T-cell (primary cell): ENCODE data around the gene FAM162A. TPM values are rescaled to one million over a fixed set of nuclear protein-coding genes. Genes with fewer than 3 reads are reported as not detected.

Source experiments
- ATAC-seq, 4 experiments: fragments of 200-7000 bp in 3 of 4; fragments of 150-1000 bp in 1 of 4; cut with Tn5 transposase; replicated peaks in 1 of 4; 1 replicate in 3 of 4; 2 replicates in 1 of 4; pipeline ENCODE4 v1.10.0; 2021; ENCODE audit warnings: moderate library complexity in 3 of 4, mild to moderate bottlenecking in 2 of 4, moderate number of reproducible peaks in 1 of 4
- CTCF ChIA-PET, 2 donors: fragments of 300-600 bp; sonication (Branson Sonifier 250); formaldehyde crosslinking; loops; one replicate each; lab custom pipeline; 2022; ENCODE audit warnings: antibody characterized with exemption in 2 of 2; lab: Charles Lee
- POLR2A ChIA-PET, 2 donors: fragments of 300-600 bp; sonication (Branson Sonifier 250); formaldehyde crosslinking; loops; one replicate each; lab custom pipeline; 2022; ENCODE audit warnings: antibody characterized with exemption in 2 of 2; lab: Charles Lee
- DNase-seq, 35 experiments: peaks; one replicate each; pipeline versions ENCODE4 v3.0.0 to v3.0.0-alpha.2; 2013 to 2023
- H3K27ac ChIP-seq: one replicate; pipeline ENCODE4 v1.5.1; 2013; ENCODE audit warnings: low read length
- H3K27me3 ChIP-seq, 2 experiments: replicated peaks in 1 of 2; 1 replicate in 1 of 2; 2 replicates in 1 of 2; pipeline versions ENCODE4 v1.6.1 to v1.7.0; 2013; ENCODE audit warnings: low read length in 1 of 2, mixed read lengths in 1 of 2; ENCODE audit not compliant: control insufficient read depth in 2 of 2, insufficient read depth in 2 of 2; ENCODE audit errors: extremely low read depth in 1 of 2
- H3K36me3 ChIP-seq, 2 donors: 1 replicate in 1 of 2; 2 replicates in 1 of 2; pipeline versions ENCODE4 v1.6.1 to v1.7.0; 2013; ENCODE audit warnings: low read length in 1 of 2; ENCODE audit not compliant: control insufficient read depth in 2 of 2, insufficient read depth in 1 of 2; ENCODE audit errors: extremely low read depth in 1 of 2
- H3K4me1 ChIP-seq, 2 experiments: 1 replicate in 1 of 2; 2 replicates in 1 of 2; pipeline versions ENCODE4 v1.6.1 to v1.7.0; 2013; ENCODE audit warnings: low read length in 2 of 2, mixed read lengths in 1 of 2; ENCODE audit not compliant: insufficient read depth in 2 of 2, control insufficient read depth in 1 of 2; ENCODE audit errors: extremely low read depth in 1 of 2
- H3K4me3 ChIP-seq, 2 donors: 1 replicate in 1 of 2; 2 replicates in 1 of 2; pipeline versions ENCODE4 v1.5.1 to v1.7.0; 2013; ENCODE audit warnings: mild to moderate bottlenecking in 2 of 2, low read length in 1 of 2, moderate library complexity in 1 of 2; ENCODE audit not compliant: control insufficient read depth in 1 of 2; ENCODE audit errors: extremely low read depth in 1 of 2
- H3K9me3 ChIP-seq: 2 replicates; pipeline ENCODE4 v1.7.0; 2013
- H3K27ac Mint-ChIP-seq, 2 donors: one replicate each; pipeline ENCODE4 v1.8.0; 2020 to 2021; ENCODE audit warnings: mild to moderate bottlenecking in 2 of 2, mixed read lengths in 2 of 2
- H3K27me3 Mint-ChIP-seq, 2 donors: one replicate each; pipeline ENCODE4 v1.8.0; 2021 to 2022; ENCODE audit warnings: mixed read lengths in 2 of 2
- H3K36me3 Mint-ChIP-seq: one replicate; pipeline ENCODE4 v1.8.0; 2021; ENCODE audit warnings: mixed read lengths
- H3K4me1 Mint-ChIP-seq, 3 donors: one replicate each; pipeline ENCODE4 v1.8.0; 2020 to 2022; ENCODE audit warnings: mixed read lengths in 3 of 3, mild to moderate bottlenecking in 1 of 3
- H3K4me3 Mint-ChIP-seq, 3 donors: one replicate each; pipeline ENCODE4 v1.8.0; 2020 to 2022; ENCODE audit warnings: mild to moderate bottlenecking in 3 of 3, mixed read lengths in 3 of 3, moderate library complexity in 3 of 3
- H3K9me3 Mint-ChIP-seq, 3 donors: one replicate each; pipeline ENCODE4 v1.8.0; 2020 to 2022; ENCODE audit warnings: mixed read lengths in 3 of 3
- WGBS: methylation state at CpG from one replicate; pipeline ENCODE4 v1.1.5; 2013; ENCODE audit warnings: missing lambda C conversion rate; ENCODE audit not compliant: insufficient coverage; 5-methylcytosine and 5-hydroxymethylcytosine counted together
- total RNA-seq, 35 experiments: library from RNA in 6 of 35; stranded (reverse) in 6 of 35; fragments of 120-200 nt in 1 of 35; gene quantifications; one replicate each; pipeline versions ENCODE4 v1.2.1 to v1.2.4 and lab custom pipeline; 2013 to 2026

The FAM162A gene
- total RNA-seq, 5 donors from 2014 or later (not counting 1 experiment from before 2014, with no cell fraction given), result 26.6 to 29.6 (median 28.1) TPM

DNA sequence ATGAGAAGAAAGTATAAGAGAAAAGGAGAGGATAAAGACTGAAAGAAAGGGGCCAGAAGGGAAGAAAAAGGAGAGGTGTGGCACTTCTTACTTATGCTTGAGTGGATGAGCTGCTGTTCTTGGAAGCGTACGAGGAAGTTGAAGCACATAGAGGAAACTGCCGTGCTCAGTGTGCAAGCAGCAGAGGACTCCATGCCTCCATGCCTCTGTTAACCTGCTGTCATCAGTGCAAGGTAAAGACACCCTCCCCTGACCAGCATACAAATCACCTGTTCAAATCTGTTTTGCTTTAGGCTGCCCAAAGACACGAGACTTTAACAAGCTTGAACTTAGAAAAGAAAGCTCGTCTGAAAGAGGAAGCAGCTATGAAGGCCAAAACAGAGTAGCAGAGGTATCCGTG, 25.5 kb downstream of the FAM162A start:
- Mint-ChIP-seq H3K4me1 (peaks cover 22 to 33% (median 32%) of the 10 kb centered on the region in 3 donors), H3K36me3 (peaks cover 48% of the 10 kb centered on the region), H3K4me3 (no peak overlapping the region), H3K27ac (peak overlapping the region; percentile 8 to 9), H3K27me3 (no peaks in the 10 kb centered on the region), H3K9me3 (peaks cover 0 to 3% (median 0%) of the 10 kb centered on the region in 3 donors)
- ATAC-seq (no peak), DNase-seq (no peak)
- no peaks in the 10 kb centered on the region for H3K4me1 ChIP-seq
- no peaks in the 10 kb centered on the region for H3K27me3 ChIP-seq
- ChIA-PET POLR2A (interaction anchor here in 1 of 2 donors (0.6 kb wide), 1 partner anchor 109 kb away, joined by 3 read pairs; no protein-coding TSS in a partner anchor), CTCF (interaction anchor here (0.6 to 2.3 kb wide), 3 partner anchors 25 to 1659 kb away, joined by 3 to 10 read pairs (median 3); partner anchors contain the start of gene FAM162A (in 1 of the 2))
- H3K36me3 ChIP-seq, result peaks cover 0 to 78% of the 10 kb centered on the region in 2 donors
- no peak overlapping the region for H3K4me3 ChIP-seq
- WGBS, result 86% methylated on average over 6 of the region's 6 CpGs
- H3K9me3 ChIP-seq, result no peaks in the 10 kb centered on the region
- H3K27ac ChIP-seq, result no peak overlapping the region

- H3K27me3 ChIP-seq, result no peaks in the 10 kb centered on the region
- no peaks in the 10 kb centered on the region for H3K27me3 Mint-ChIP-seq
- H3K4me3 ChIP-seq, result no peak overlapping the region
- ChIA-PET POLR2A (no interaction called here), CTCF (no interaction called here)
- peaks cover 0 to 73% of the 10 kb centered on the region in 2 donors for H3K36me3 ChIP-seq
- ATAC-seq (no peak), DNase-seq (no peak)
- H3K27ac ChIP-seq, result no peak overlapping the region
- peaks cover 29 to 40% (median 39%) of the 10 kb centered on the region in 3 donors for H3K4me1 Mint-ChIP-seq
- peaks cover 0 to 3% (median 0%) of the 10 kb centered on the region in 3 donors for H3K9me3 Mint-ChIP-seq
- peaks cover 2 to 3% of the 10 kb centered on the region in 2 experiments for H3K4me1 ChIP-seq
- no peak overlapping the region for H3K27ac Mint-ChIP-seq
- peaks cover 48% of the 10 kb centered on the region for H3K36me3 Mint-ChIP-seq
- H3K9me3 ChIP-seq, result no peaks in the 10 kb centered on the region
- no peak overlapping the region for H3K4me3 Mint-ChIP-seq
- WGBS, result no CpG with 5 or more reads among the region's 4 CpGs
Observed at GRCh38 chr3:122410111-122410510, 26.1 kb downstream of the FAM162A start.

DNA sequence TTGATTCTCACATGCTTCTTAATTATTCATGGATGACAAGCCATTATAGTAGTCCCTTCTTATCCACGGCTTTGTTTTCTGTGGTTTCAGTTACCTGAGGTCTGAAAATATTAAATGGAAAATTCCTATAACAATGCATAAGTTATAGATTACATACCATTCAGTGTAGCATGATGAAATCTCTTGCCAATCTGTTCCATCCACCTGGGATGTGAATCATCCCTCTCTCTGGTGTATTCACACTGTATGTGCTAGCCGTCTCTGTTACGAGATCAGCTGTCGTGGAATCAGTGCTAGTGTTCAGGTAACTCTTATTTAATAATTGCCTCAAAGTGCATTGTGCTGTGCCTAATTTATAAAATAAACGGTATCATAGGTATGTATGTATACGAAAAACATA, 26.7 kb downstream of the FAM162A start:
- no peak overlapping the region for H3K27ac ChIP-seq
- WGBS, result 88% methylated on average over 3 of the region's 6 CpGs
- peaks cover 0 to 68% of the 10 kb centered on the region in 2 donors for H3K36me3 ChIP-seq
- ChIA-PET POLR2A (no interaction called here), CTCF (interaction anchor here in 1 of 2 donors (0.6 kb wide), 1 partner anchor 24 kb away, joined by 4 read pairs; no protein-coding TSS in a partner anchor)
- H3K4me1 ChIP-seq, result peaks cover 5 to 9% of the 10 kb centered on the region in 2 experiments
- H3K27me3 Mint-ChIP-seq, result no peaks in the 10 kb centered on the region
- ATAC-seq (no peak), DNase-seq (no peak)
- H3K27ac Mint-ChIP-seq, result no peak overlapping the region
- H3K36me3 Mint-ChIP-seq, result peaks cover 45% of the 10 kb centered on the region
- no peaks in the 10 kb centered on the region for H3K27me3 ChIP-seq
- peaks cover 0 to 3% (median 0%) of the 10 kb centered on the region in 3 donors for H3K9me3 Mint-ChIP-seq
- H3K4me1 Mint-ChIP-seq, result peaks cover 34 to 43% (median 43%) of the 10 kb centered on the region in 3 donors
- H3K9me3 ChIP-seq, result no peaks in the 10 kb centered on the region
- H3K4me3 ChIP-seq, result no peak overlapping the region
- H3K4me3 Mint-ChIP-seq, result no peak overlapping the region

DNA sequence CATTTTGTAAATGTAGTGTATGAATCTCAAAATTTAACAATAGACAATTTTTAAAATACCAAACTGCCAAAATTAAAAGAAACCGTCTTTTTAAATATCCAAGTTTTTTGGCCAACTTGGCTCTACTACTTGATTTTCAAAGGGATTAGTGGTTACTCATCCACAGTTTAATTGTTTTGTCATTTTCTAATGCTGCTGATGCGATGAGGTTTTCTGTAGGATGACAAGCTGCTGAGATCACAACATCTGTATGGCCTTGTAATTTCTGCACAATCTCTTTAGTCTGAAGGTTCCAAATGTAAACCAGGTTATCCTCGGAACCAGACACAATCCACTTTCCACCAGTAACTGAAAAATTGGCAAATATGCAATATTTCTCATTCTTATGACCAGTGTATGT, 30.4 kb downstream of the FAM162A start:
- no peaks in the 10 kb centered on the region for H3K9me3 ChIP-seq
- POLR2A ChIA-PET, result interaction anchor here in 1 of 2 donors (0.9 to 1.0 kb wide), 2 partner anchors 22 to 30 kb away, joined by 3 read pairs; partner anchors contain the start of gene FAM162A
- H3K36me3 ChIP-seq, result peaks cover 0 to 30% of the 10 kb centered on the region in 2 donors
- WGBS, result no CpG with 5 or more reads among the region's 3 CpGs
- H3K4me3 Mint-ChIP-seq, result peak overlapping the region; percentile 95 to 99 (median 99)
- H3K27me3 Mint-ChIP-seq, result no peaks in the 10 kb centered on the region
- ATAC-seq, result no peak
- H3K36me3 Mint-ChIP-seq, result peaks cover 23% of the 10 kb centered on the region
- H3K27me3 ChIP-seq, result no peaks in the 10 kb centered on the region
- H3K4me3 ChIP-seq, result no peak overlapping the region
- peaks cover 0 to 3% (median 0%) of the 10 kb centered on the region in 3 donors for H3K9me3 Mint-ChIP-seq
- H3K27ac ChIP-seq, result no peak overlapping the region
- DNase-seq, result no peak
- peaks cover 45 to 64% (median 62%) of the 10 kb centered on the region in 3 donors for H3K4me1 Mint-ChIP-seq
- CTCF ChIA-PET, result interaction anchor here in 1 of 2 donors (3.8 to 4.0 kb wide), 2 partner anchors 22 to 30 kb away, joined by 20 to 59 read pairs; partner anchors contain the start of genes FAM162A and MIX23
- peak overlapping the region; percentile 100 for H3K27ac Mint-ChIP-seq
- peaks cover 14 to 15% of the 10 kb centered on the region in 2 experiments for H3K4me1 ChIP-seq

DNA sequence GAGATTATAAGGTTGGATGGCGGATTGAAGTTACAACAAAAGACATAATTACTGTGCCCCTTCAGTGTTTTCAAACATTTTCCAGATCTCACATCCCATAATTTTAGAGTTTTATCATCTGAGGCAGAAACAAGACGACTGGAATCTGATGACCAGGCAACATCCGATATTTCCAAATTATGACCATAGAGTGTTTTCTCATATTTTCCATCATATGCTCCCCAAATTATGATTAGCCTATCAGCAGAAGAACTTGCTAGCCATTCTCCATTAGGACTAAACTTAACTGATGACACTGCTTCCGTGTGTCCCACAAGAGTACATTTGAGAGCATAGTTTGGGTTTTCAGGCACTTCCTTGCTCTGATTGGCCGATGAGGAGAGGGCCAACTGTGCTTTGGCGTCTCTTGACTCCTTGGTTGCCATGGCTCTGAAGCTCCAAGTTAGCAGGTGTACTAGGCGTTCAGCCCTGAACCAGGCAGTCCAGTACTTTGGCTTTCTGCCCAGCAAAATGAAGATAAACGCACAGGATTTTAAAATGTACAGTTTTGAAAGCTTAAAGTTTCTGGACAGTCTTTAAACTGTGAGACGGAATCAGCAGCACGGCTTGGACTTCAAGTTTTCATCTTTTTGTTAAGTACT, 31.2 kb downstream of the FAM162A start:
- Histone ChIP-seq H3K4me3 (peak overlapping the region; percentile 65 to 86), H3K27me3 (no peaks in the 10 kb centered on the region), H3K27ac (peak overlapping the region; percentile 82), H3K9me3 (no peaks in the 10 kb centered on the region), H3K36me3 (peaks cover 0 to 22% of the 10 kb centered on the region in 2 donors), H3K4me1 (peaks cover 14 to 15% of the 10 kb centered on the region in 2 experiments)
- H3K9me3 Mint-ChIP-seq, result peaks cover 0 to 3% (median 0%) of the 10 kb centered on the region in 3 donors
- peaks cover 18% of the 10 kb centered on the region for H3K36me3 Mint-ChIP-seq
- 14% methylated on average over 9 of the region's 10 CpGs for WGBS
- peaks cover 45 to 64% (median 63%) of the 10 kb centered on the region in 3 donors for H3K4me1 Mint-ChIP-seq
- ATAC-seq, result peak; percentile 18 to 29 (median 22)
- ChIA-PET POLR2A (interaction anchor here (0.6 to 2.2 kb wide), 10 partner anchors 23 to 852 kb away, joined by 3 to 14 read pairs (median 3); partner anchors contain the start of genes FAM162A (in 2 of the 2), HCLS1 (in 1 of the 2) and MIX23 (in 1 of the 2)), CTCF (interaction anchor here (0.7 to 4.0 kb wide), 6 partner anchors 22 to 314 kb away, joined by 3 to 59 read pairs (median 3); partner anchors contain the start of genes FAM162A (in 2 of the 2) and MIX23 (in 1 of the 2))
- H3K4me3 Mint-ChIP-seq, result peak overlapping the region; percentile 95 to 99 (median 99)
- peak in 33 of 35 experiments; percentile 12 to 62 (median 33) for DNase-seq
- peak overlapping the region; percentile 100 for H3K27ac Mint-ChIP-seq
- H3K27me3 Mint-ChIP-seq, result no peaks in the 10 kb centered on the region
